ENCODE results near the gene CALML6.
A peak's percentile ranks its signal among the peaks of the same experiment; 100 is the strongest.
"Not testable (repeated sequence)": the region's sequence is repeated elsewhere in the genome, so short reads cannot be mapped to it uniquely, and the experiment has no call there.

CALML6 gene

GRCh38 chr1:1883092-1883873 is 31.8 kb upstream of the CALML6 start:
- TF ChIP-seq, protein P1, sequence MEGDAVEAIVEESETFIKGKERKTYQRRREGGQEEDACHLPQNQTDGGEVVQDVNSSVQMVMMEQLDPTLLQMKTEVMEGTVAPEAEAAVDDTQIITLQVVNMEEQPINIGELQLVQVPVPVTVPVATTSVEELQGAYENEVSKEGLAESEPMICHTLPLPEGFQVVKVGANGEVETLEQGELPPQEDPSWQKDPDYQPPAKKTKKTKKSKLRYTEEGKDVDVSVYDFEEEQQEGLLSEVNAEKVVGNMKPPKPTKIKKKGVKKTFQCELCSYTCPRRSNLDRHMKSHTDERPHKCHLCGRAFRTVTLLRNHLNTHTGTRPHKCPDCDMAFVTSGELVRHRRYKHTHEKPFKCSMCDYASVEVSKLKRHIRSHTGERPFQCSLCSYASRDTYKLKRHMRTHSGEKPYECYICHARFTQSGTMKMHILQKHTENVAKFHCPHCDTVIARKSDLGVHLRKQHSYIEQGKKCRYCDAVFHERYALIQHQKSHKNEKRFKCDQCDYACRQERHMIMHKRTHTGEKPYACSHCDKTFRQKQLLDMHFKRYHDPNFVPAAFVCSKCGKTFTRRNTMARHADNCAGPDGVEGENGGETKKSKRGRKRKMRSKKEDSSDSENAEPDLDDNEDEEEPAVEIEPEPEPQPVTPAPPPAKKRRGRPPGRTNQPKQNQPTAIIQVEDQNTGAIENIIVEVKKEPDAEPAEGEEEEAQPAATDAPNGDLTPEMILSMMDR (IDR thresholded peaks at IDR 0.05; ENCODE audit: low read depth, low read length) = no peak
- H3K4me3 ChIP-seq (replicated peaks in 1 of 2; ENCODE audit: low read depth in 2 of 2, low read length in 2 of 2) = no peak overlapping the region
- no peak for DNase-seq (ENCODE audit: low read depth in 2 of 2)

- not testable (repeated sequence) for H3K4me3 ChIP-seq (replicated peaks in 1 of 2; ENCODE audit: low read depth in 2 of 2, low read length in 2 of 2); DNase-seq (ENCODE audit: low read depth in 2 of 2)
Observed at GRCh38 chr1:1883890-1884289, 31.2 kb upstream of the CALML6 start.

- DNase-seq (ENCODE audit: low read depth in 2 of 2) = peak in 1 of 2 donors; percentile 44
- peak overlapping the region; percentile 83 to 84 for H3K4me3 ChIP-seq (replicated peaks in 1 of 2; ENCODE audit: low read depth in 2 of 2, low read length in 2 of 2)
- TF ChIP-seq, protein P1 (IDR thresholded peaks at IDR 0.05; ENCODE audit: low read depth, low read length) = no peak
Observed at GRCh38 chr1:1889090-1889750, 25.8 kb upstream of the CALML6 start.

DNA sequence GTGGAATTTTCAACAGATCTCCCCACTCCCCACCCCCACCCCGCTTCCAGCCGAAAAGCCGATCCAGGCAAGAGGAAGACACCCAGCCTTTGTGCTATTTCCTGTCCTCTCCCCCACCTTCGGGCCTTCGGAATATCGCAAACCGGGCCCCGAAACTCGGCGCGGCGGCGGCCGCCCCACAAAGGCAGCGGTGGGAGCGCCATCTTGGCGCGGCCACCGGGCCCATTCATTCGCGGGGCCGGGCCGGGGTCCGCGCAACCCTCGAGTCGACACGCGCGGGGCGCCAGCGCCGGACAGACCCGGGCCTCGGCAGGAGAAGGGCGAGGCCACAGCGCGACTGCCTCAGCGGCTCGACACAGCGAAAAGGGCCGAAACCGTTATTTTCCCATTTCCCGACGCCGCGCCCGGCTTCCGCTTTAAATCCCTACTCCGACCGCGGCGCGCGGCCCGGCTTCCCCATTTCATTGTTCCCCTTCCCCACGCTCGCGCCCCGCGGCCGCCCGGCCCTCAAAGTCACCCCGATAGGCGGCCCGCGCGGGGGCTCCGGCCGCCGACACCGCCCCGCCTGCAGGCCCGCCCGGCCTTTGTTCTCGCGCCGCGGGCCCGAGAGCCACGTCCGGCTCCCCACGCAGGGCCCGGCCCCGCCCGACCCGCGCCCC is 25.1 kb upstream of the CALML6 start:
- TF ChIP-seq, protein P1 (IDR thresholded peaks at IDR 0.05; ENCODE audit: low read depth, low read length) = no peak
- peak; percentile 50 to 53 for DNase-seq (ENCODE audit: low read depth in 2 of 2)
- H3K4me3 ChIP-seq (replicated peaks in 1 of 2; ENCODE audit: low read depth in 2 of 2, low read length in 2 of 2) = peak overlapping the region; percentile 83 to 84

DNA sequence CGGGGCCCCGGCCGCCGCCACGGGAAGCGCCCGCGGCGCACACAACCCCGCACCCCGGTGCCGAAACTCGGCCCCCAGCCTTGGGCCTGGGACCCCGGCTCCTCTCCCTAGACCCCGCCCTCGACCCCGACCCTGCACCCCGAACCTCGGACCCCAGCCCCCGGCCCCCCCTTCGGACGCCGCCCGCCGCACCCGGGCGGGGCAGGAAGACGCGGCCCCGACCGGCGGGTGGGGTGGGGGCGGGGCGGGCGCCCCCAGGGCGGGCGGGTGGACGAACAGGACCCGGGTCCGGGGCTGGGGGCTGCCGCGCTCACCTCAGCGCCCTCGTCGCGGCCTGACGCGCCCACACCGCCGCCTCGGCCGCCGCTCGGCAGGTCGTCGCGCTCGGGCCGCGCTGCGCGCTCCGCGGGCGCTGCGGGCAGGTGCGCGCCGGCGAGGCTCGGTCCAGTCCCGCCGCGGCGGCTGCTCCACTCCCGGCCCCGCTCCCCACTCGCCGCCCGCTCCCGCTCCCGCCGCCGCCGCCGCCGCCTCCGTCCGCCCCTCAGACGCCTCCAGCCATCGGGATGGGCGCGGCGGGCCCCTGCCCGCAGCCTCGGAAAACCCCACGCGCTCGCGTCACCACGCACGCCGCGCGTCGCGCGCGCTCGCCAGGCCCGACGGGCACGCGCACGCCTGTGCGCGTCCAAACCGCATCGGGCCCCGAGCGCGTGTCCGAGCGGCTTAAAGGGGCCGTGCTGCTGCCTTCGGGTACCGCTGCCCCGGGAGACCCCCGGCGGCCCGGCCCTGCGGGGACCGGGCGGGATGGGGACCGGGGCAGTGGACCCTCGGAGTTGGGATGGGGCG is 24.3 kb upstream of the CALML6 start, which contains the start of gene GNB1:
GNB1 (minus strand) TSS at position 582 of the 843 bp plus-strand sequence. CDS start 65,634 bp downstream, outside the sequence.
- TF ChIP-seq, protein P1 (IDR thresholded peaks at IDR 0.05; ENCODE audit: low read depth, low read length) = no peak
- peak within 1 kb of the TSS; percentile 83 to 84 for H3K4me3 ChIP-seq (replicated peaks in 1 of 2; ENCODE audit: low read depth in 2 of 2, low read length in 2 of 2)
- DNase-seq (ENCODE audit: low read depth in 2 of 2) = peak; percentile 87 to 91

- peak overlapping the region; percentile 59 to 83 for H3K4me3 ChIP-seq (replicated peaks in 1 of 2; ENCODE audit: low read depth in 2 of 2, low read length in 2 of 2)
- TF ChIP-seq, protein P1 (IDR thresholded peaks at IDR 0.05; ENCODE audit: low read depth, low read length) = no peak
- DNase-seq (ENCODE audit: low read depth in 2 of 2) = peak; percentile 52 to 67
Observed at GRCh38 chr1:1891349-1892078, 23.5 kb upstream of the CALML6 start.
